Measurements from ENCODE around the gene ARRDC2. TPM values are rescaled to one million over a fixed set of nuclear protein-coding genes. Genes with fewer than 3 reads are reported as not detected.

ARRDC2 gene
- total and polyA plus RNA-seq, 9 of the 15 experiments (the other 6 are each of a cell fraction or from before 2014, with no cell fraction given) = 1.9 to 27.4 (median 15.2) TPM

- TF ChIP-seq, protein P1, sequence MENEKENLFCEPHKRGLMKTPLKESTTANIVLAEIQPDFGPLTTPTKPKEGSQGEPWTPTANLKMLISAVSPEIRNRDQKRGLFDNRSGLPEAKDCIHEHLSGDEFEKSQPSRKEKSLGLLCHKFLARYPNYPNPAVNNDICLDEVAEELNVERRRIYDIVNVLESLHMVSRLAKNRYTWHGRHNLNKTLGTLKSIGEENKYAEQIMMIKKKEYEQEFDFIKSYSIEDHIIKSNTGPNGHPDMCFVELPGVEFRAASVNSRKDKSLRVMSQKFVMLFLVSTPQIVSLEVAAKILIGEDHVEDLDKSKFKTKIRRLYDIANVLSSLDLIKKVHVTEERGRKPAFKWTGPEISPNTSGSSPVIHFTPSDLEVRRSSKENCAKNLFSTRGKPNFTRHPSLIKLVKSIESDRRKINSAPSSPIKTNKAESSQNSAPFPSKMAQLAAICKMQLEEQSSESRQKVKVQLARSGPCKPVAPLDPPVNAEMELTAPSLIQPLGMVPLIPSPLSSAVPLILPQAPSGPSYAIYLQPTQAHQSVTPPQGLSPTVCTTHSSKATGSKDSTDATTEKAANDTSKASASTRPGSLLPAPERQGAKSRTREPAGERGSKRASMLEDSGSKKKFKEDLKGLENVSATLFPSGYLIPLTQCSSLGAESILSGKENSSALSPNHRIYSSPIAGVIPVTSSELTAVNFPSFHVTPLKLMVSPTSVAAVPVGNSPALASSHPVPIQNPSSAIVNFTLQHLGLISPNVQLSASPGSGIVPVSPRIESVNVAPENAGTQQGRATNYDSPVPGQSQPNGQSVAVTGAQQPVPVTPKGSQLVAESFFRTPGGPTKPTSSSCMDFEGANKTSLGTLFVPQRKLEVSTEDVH (IDR thresholded peaks at IDR 0.05; ENCODE audit: low read depth, partially characterized antibody) = no peak
- TF ChIP-seq MITF (IDR thresholded peaks at IDR 0.05) (no peak), ZNF584 (CRISPR knock-in tag; IDR thresholded peaks at IDR 0.05; ENCODE audit: low read depth) (no peak), ZNF695 (CRISPR knock-in tag; IDR thresholded peaks at IDR 0.05) (no peak), CHCHD3 (CRISPR knock-in tag; IDR thresholded peaks at IDR 0.05) (peak; percentile 72; the same call in 1 of the 2 replicates), ZNF24 (IDR thresholded peaks at IDR 0.05) (no peak), HNRNPK (IDR thresholded peaks at IDR 0.05; ENCODE audit: low read depth, low read length, poor library complexity, severe bottlenecking) (peak; percentile 38), CXXC5 (CRISPR knock-in tag; IDR thresholded peaks at IDR 0.05) (peak; percentile 94), ZBTB7A (IDR thresholded peaks at IDR 0.05; ENCODE audit: borderline replicate concordance, control insufficient read depth, low read depth, low read length) (peak; percentile 89), RBM15 (IDR thresholded peaks at IDR 0.05; ENCODE audit: insufficient read depth, low read length) (no peak), ZNF699 (CRISPR knock-in tag; IDR thresholded peaks at IDR 0.05; ENCODE audit: insufficient replicate concordance) (no peak), NFIX (CRISPR knock-in tag; IDR thresholded peaks at IDR 0.05; ENCODE audit: low read depth) (no peak), ZNF655 (CRISPR knock-in tag; IDR thresholded peaks at IDR 0.05) (no peak), NFIC (IDR thresholded peaks at IDR 0.05) (peak; percentile 86), ZNF239 (CRISPR knock-in tag; IDR thresholded peaks at IDR 0.05) (no peak)
- TF ChIP-seq, protein P2, sequence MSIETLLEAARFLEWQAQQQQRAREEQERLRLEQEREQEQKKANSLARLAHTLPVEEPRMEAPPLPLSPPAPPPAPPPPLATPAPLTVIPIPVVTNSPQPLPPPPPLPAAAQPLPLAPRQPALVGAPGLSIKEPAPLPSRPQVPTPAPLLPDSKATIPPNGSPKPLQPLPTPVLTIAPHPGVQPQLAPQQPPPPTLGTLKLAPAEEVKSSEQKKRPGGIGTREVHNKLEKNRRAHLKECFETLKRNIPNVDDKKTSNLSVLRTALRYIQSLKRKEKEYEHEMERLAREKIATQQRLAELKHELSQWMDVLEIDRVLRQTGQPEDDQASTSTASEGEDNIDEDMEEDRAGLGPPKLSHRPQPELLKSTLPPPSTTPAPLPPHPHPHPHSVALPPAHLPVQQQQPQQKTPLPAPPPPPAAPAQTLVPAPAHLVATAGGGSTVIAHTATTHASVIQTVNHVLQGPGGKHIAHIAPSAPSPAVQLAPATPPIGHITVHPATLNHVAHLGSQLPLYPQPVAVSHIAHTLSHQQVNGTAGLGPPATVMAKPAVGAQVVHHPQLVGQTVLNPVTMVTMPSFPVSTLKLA (conservative IDR thresholded peaks at IDR 0.05) = peak; percentile 87 to 94
- TF ChIP-seq, protein P3, sequence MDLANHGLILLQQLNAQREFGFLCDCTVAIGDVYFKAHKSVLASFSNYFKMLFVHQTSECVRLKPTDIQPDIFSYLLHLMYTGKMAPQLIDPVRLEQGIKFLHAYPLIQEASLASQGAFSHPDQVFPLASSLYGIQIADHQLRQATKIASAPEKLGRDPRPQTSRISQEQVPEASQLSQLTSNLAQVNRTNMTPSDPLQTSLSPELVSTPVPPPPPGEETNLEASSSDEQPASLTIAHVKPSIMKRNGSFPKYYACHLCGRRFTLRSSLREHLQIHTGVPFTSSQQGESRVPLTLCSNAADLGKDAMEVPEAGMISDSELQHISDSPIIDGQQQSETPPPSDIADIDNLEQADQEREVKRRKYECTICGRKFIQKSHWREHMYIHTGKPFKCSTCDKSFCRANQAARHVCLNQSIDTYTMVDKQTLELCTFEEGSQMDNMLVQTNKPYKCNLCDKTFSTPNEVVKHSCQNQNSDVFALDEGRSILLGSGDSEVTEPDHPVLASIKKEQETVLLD (IDR thresholded peaks at IDR 0.05) = no peak
These were observed 6.8 kb upstream of the ARRDC2 start (continued) for GRCh38 chr19:18000915-18001776.
